HG02852 (cell line): ENCODE data around the gene AGXT2.

Source experiments
- ATAC-seq: cut with Tn5 transposase; IDR thresholded peaks from one replicate; pipeline ENCODE4 v1.9.1; 2021; ENCODE audit warnings: mild to moderate bottlenecking, moderate library complexity; ENCODE audit not compliant: unreplicated experiment

AGXT2 gene

GRCh38 chr5:35016174-35017051 is 31.3 kb downstream of the AGXT2 start:
- peak; percentile 92 for ATAC-seq

GRCh38 chr5:35015063-35015462 is 32.7 kb downstream of the AGXT2 start:
- ATAC-seq = no peak

GRCh38 chr5:35012796-35013195 is 35.0 kb downstream of the AGXT2 start:
- ATAC-seq = no peak

GRCh38 chr5:35012365-35012764 is 35.4 kb downstream of the AGXT2 start:
- ATAC-seq = no peak

GRCh38 chr5:35010676-35011075 is 37.1 kb downstream of the AGXT2 start:
- no peak for ATAC-seq

GRCh38 chr5:35009657-35010056 is 38.1 kb downstream of the AGXT2 start:
- no peak for ATAC-seq

GRCh38 chr5:35009019-35009418 is 38.7 kb downstream of the AGXT2 start:
- ATAC-seq = no peak

GRCh38 chr5:35004771-35005170 is 43.0 kb downstream of the AGXT2 start:
- no peak for ATAC-seq

- ATAC-seq = no peak
These were observed 43.5 kb downstream of the AGXT2 start for GRCh38 chr5:35004200-35004599.

- ATAC-seq = peak; percentile 88
These were observed 44.5 kb downstream of the AGXT2 start for GRCh38 chr5:35003018-35003957.

GRCh38 chr5:35002459-35002858 is 45.3 kb downstream of the AGXT2 start:
- ATAC-seq = no peak

GRCh38 chr5:35001842-35002241 is 45.9 kb downstream of the AGXT2 start:
- no peak for ATAC-seq

- ATAC-seq = no peak
These were observed 49.5 kb downstream of the AGXT2 start for GRCh38 chr5:34998058-34998789.

GRCh38 chr5:34996261-34996660 is 51.5 kb downstream of the AGXT2 start:
- ATAC-seq = no peak

- no peak for ATAC-seq
These were observed 53.8 kb downstream of the AGXT2 start for GRCh38 chr5:34993951-34994350.

GRCh38 chr5:34991486-34992238 is 56.1 kb downstream of the AGXT2 start:
- ATAC-seq = no peak

GRCh38 chr5:34986965-34987364 is 60.8 kb downstream of the AGXT2 start:
- ATAC-seq = no peak

GRCh38 chr5:34982823-34983222 is 64.9 kb downstream of the AGXT2 start:
- no peak for ATAC-seq

- ATAC-seq = peak; percentile 33
These were observed 69.1 kb downstream of the AGXT2 start for GRCh38 chr5:34978681-34979080.

- ATAC-seq = peak; percentile 68
These were observed 69.7 kb downstream of the AGXT2 start for GRCh38 chr5:34977934-34978613.
